Hepatocyte (in vitro differentiated cells): ENCODE data around the gene NNAT.

Experiments
- CTCF ChIP-seq: fragments of 200-600 bp; sonication (generic); IDR thresholded peaks from 2 replicates; pipeline ENCODE4 v1.5.1; 2016; ENCODE audit warnings: antibody characterized with exemption, mild to moderate bottlenecking; ENCODE audit not compliant: poor library complexity
- EZH2 ChIP-seq: fragments of 200-600 bp; sonication (generic); IDR thresholded peaks from 2 replicates; pipeline ENCODE4 v1.6.1; 2016; ENCODE audit warnings: antibody characterized with exemption, mild to moderate bottlenecking, borderline replicate concordance
- EZH2phosphoT487 ChIP-seq: fragments of 200-600 bp; sonication (generic); IDR thresholded peaks from one replicate; pipeline ENCODE4 v1.6.1; 2018; ENCODE audit warnings: antibody characterized with exemption, mild to moderate bottlenecking, low read depth, moderate library complexity; ENCODE audit not compliant: unreplicated experiment, severe bottlenecking

DNA sequence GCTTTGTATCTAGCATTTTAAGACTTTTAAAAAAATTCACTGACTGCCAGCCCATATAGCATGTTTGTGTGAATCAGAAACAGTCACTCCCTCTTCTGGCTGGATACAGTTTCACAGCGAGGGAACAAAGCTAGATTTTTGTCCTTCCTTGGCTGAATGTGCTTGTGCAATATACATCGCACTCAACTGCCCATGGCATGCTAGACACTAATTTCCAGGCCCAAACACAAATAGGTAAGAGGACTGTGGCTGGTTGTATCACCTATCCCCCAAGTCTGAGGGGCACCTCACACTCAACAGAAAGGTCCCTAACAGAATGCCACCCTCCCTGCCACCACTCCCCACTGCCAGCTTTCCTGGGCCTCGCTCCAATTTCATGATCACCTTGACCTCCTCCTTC is 22.8 kb downstream of the NNAT start:
- peak; percentile 56 for TF ChIP-seq CTCF
- no peak for TF ChIP-seq EZH2
- no peak for TF ChIP-seq EZH2phosphoT487
